GDM1 (cell line): ENCODE data around the gene DMC1.
"Not testable (repeated sequence)": the region's sequence is repeated elsewhere in the genome, so short reads cannot be mapped to it uniquely, and the experiment has no call there.

Experiments used
- DNase-seq: peaks from one replicate; lab custom pipeline; 2025; lab: John Stamatoyannopoulos, UW

The DMC1 gene, protein sequence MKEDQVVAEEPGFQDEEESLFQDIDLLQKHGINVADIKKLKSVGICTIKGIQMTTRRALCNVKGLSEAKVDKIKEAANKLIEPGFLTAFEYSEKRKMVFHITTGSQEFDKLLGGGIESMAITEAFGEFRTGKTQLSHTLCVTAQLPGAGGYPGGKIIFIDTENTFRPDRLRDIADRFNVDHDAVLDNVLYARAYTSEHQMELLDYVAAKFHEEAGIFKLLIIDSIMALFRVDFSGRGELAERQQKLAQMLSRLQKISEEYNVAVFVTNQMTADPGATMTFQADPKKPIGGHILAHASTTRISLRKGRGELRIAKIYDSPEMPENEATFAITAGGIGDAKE

DNA sequence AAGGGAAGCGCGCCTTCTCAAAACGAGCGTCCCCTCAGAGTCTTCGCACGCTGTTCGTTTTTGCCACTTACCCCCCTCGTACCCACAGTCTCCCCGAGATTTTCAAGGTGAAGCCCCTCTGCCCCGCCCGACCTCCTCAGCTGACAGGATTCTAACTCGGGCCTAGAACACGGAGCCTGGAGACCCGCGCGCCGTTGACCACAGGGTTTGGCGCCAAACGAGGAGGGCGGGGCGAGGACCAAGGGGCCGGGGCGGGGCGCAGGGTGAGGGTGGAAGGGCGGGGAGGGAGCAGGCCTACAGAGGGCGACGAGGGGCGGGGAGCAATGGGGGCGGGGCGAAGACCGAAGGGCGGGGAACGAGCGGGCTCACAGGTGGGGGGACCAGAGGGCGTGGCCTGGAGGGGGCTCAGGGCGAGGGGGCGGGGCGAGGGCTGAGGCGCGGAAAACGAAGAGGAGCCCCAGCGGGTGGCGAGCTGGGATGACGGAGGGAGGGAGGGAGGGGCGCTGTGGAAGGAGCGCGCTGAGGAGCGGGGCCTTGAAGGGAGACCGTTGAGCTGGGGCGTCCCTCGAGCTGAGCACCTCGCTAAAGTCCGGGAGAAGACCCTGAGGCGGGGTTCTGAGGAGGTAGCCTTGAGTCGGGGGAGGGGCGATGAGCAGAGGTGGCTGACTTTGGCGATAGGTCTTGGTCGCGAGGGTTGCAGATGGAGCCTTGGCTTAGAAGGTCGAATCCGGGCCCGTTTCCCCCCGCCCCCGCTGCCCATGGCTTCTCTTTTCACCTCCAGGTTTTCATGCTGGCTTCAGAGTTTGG is at the start of gene DMC1:
Gene DMC1 (minus strand): TSS at position 212 of the 807 bp plus-strand sequence. CDS start 1,927 bp downstream, outside the sequence.
- DNase-seq: peak; percentile 86

DNA sequence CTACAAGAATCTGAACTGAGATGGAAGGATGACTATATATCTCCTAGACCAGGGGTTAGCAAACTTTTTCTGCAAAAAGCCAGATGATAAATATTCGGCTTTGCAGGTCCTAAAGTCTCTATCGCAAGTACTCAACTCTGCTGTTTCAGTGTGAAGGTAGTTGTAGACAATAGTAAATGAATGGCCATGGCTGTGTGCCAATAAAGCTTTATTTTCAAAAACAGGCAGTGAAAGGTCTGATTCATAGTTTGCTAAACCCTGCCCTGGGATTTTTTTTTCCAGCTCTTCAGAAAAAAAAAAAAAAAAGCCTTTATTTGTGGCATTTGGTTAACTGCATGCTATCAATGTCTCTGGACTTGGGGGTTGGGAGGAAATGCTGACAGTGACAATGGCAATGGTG is 48.7 kb upstream of the DMC1 start:
- no peak for DNase-seq

DNA sequence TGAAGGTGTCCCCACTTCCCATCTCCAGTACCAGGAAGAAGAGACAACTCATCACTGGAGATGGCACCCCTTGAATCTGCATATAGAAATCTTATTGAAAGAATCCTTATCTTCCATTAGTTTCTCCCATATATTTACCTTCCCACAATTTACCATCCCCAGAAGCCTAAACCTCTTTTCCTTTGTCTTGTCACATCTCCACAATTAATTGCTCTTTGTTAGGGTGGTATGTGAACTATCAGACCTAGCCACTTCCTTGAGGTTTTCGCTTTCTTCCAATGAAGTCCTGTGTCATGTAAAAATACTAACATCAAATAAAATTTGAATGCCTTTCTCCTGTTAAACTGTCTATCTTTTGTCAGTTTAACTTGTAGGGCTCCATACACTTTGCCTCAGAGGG is 48.3 kb upstream of the DMC1 start:
- no peak for DNase-seq

DNA sequence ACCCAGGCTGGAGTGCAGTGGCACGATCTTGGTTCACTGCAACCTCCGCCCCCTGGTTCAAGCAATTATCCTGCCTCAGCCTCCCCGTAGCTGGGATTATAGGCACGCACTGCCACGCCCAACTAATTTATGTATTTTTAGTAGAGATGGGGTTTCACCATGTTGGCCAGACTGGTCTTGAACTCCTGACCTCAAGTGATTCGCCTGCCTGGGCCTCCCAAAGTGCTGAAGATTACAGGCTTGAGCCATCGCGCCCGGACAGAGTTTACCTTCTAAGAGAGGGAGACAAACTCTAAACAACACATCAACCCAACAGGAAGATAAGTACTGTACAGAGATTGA is 45.1 kb upstream of the DMC1 start:
- not testable (repeated sequence) for DNase-seq

DNA sequence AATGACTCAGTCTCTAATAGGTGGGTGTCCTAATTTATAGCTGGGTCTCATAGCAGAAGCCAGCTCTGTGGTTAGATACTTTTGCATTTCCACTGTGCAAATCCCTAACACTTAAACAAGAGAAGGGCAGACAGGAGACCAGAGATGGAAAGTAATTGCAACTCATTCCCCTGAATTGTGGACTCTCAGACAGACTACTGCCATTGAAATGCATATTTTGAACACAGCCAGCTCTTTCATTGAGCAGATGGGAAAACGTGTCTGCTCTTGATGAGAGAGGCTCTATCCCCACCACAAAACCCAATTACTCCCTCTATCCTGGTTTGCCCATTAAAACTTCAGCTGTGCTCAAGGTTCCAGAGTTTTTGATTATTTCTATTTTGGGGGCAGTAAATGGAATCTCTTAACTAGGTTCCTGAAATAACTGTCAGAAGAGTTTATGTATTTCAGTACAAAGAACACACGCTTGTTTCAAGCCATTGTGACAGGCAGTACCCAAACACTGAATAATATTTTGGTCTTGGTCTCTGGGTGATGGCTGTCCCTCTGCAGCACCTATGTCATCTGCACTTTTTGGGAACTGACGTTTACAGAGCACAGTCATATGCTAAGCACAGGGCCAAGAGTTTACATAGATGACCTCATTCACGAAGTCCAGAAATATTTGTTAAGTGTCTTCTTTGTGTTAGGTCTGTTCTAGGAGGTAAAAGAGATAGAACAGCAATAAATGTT is 44.5 kb upstream of the DMC1 start:
- DNase-seq: no peak

DNA sequence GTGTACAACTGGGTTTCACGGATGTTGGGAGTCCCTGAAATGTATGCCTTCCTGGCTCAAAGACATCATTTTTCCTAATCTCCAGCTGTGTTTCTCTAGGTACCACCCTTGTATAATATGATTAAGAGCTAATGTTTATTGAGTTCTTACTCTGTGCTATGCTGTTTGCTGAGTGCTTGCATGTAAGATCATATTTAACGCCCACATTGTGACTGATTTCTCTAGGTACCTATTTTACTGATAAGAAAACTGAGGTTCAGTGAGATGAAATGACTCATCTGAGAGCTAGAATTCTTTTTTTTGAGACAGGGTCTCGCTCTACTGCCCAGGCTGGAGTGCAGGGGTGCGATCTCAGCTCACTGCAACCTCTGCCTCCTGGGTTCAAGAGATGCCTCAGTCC is 43.6 kb upstream of the DMC1 start:
- no peak for DNase-seq

DNA sequence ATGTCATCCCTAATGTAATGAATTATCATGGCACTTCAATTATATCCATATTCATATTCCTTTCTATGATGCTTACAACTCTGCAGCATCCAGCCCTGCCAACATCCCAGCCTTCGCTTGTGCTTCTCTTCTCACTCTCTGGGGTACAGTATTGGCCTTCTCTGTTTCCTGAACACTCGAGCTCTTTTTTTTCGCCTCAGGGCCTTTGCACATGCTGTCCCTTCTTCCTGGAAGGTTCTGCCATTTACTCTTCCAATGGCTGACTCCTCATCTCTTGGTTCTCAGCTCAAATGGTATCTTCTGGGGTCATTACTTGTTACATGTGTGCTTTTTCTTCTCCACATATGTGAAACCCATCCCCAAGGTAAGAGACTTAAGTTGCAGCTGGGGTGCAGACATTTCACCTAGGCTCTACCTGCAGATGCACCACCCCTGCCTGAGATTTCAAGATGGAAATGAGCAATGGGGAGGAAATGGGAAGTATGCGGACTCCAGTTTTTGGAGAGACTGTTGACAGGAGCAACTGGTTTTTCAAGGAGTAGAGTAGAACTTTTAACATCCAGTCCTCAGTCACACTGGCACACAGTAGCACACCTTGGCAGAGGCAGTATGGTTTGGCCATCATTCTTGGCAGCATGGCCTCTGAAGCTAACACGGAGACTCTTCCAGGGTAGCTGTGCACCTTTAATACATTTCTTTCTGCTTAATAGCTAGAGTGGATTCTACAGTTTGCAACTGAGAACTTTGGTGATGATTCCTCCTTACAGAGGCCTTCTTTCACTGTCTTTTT is 42.4 kb upstream of the DMC1 start:
- DNase-seq: no peak

DNA sequence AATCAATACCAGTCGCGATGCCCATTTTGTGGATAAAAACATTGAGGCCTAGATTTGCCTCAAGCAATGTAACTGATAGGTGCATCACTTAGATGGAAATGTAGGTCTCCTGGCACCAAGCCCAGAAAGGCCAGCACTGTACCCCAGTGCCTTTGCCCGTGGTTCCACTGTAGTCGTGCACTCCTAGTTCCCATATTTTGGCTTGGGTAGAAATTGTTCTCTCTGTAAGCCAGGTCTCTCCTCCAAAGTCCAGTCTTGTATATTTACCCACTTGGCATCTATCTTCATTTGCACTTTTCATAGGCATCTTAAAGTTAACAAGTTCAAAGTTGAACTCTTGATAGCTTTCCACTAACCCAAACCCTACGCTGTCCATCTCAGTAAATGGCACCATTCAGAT is 41.6 kb upstream of the DMC1 start:
- DNase-seq: no peak

DNA sequence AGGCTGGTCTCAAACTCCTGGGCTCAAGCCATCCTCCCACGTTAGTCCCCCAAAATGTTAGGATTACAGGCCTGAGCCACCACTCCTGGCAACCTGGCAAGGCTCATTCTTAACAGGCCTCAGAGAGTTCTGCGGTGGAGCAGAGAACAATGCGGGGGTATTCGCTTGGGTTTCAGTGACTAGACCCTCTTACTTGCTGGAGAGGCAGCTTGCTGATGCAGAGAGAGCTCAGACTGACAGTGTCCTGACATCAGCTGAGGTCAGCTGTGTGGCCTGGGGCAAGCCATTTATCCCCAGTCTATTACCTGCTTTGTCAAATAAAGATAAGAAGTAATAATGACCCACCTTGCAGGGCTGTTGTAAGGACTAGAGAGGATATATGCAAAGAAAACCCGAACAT is 40.3 kb upstream of the DMC1 start:
- no peak for DNase-seq

DNA sequence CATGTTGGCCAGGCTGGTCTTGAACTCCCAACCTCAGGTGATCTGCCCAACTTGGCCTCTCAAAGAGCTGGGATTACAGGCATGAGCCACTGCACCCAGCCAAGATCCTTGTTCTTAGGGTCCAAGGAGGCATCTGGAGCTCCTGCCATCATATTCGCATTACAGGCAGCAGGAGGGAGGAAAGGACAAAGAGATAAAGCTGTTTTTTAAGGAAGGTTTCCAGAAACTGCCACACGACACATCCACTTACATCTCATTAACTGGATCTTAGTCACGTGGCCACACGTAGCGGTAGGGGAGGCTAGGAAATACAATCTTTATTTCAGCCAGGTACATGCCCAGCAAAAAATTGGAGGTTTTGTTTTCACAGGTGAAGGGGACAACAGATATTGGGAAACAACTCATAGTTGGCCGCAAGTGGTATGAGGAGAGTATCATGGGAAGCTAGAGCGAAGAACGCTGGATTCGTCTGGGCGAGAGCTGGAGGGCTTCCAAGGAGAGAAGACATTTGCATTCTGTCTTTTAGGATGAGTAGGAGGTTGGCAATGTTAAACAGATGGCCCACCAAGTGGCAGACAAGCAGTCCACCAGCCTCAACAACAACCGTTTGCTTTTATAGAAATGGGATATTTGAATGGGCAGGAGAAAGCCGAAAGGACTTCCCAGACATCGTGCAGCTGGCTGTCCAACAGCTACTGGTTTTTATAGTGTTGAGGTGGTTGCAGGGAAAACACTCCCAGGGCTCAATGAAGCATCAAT is 39.2 kb upstream of the DMC1 start:
- DNase-seq: no peak

DNA sequence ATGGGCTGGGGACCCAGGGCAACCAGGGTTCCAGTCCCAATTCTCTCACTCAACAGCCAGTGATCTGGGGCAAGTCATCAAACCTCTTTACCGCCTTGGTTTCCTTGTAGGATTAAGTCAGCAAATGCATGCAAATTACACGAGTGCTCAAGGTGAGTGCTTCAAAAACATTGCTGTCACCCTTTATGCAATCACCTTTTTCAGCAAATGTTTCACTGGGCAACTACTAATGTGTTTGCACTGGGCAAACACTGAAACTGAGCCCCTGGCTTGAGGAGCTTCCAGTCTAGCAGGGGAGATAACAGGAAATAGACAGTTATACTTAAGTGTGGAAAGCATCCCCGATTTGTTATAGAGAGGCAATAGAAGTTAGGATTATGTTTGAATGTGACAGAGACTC is 37.7 kb upstream of the DMC1 start:
- no peak for DNase-seq

DNA sequence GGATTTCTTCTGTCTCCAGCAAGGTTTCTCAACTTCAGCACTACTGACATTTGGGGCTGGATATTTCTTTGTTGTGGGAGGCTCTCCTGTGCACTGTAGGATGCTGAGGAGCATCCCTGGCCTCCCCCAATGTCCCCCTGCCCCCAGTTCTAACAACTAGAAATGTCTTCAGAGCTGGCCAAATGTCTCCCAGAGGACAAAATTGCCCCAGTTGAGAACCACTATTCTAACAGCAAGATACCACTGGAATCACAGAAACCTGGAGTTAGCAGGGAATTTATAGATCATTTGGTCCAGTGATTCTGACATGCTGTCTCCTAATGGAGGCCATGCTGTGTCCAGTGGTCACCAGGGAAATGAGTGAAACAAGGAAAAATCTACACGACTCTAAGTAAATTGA is 32.2 kb upstream of the DMC1 start:
- DNase-seq: no peak

DNA sequence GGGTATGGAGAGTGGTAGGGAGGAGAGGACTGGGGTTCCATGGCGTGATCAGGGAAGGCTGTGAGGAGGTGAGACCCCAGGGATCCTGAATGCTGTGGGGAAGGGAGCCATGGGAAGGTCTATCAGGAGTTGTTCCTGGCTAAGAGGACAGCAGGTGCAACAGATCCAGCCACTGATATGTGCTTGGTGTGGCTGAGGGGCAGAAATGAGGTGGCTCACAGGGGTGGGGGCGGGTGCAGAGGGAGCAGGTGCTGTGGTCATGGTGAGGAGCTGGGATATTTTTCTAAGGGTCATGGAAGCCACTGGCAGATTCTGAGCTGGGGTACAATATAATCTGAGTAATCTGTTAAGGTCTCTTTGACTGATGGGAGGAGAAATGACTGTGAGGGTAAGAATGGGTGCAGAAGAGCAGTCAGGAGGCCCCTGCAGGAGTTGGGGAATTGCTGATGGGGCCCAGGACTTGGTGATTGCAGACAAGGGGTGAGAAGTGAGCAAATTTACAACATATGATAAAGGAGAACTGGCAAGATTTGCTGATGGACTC is 31.3 kb upstream of the DMC1 start:
- no peak for DNase-seq

DNA sequence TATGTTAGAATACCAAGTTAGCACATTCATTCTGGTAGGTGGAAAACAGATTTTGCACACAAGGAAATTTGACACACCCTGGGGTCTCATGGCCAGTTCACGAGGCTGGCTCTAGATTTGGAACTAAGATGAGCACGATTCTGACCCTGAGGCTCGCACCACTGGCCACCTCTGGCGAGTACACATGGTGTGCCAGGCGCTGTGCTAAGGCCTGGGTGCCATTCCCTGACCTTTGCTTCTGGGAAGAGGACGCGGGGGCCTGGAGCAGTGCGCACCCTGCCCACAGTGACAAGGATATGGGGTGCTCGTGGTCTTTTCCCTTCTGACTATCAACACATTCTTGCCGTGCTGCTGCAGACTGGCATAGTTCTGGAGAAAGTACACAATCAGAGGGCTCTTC is 29.5 kb upstream of the DMC1 start:
- DNase-seq: no peak

DNA sequence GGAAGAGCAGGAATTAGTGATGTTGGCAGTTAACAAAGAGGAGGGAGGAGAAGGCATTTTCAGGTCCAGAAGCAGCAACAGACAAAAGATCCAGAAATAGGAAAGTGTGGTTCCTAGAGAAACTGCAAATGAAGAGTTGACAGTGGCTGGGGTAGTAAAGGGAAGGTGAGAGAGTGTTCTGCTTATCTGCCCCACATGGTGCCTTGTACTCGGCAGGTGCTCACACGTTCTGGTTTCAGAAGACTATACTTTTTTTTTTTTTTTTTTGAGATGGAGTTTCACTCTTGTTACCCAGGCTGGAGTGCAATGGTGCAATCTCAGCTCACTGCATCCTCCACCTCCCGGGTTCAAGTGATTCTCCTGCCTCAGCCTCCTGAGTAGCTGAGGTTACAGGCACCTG is 12.9 kb upstream of the DMC1 start:
- not testable (repeated sequence) for DNase-seq

DNA sequence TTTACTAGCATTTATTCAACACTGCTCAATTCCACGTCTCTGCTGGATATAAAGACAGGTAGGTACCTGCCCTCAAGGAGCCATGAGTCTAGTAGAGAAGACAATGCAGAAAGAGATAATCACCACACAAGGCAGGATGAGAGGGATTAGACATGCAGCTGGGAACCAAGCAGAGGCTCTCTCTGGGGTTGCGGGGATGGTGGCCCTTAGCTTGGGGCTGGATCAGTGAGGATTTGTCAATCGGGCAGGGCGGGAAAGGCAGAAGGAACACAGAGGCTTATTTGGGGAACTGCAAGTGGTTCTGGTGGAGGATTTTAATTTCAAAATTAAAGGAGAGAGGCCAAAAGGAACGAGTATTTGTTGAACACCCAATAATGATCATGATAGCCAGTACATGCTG is 8.5 kb upstream of the DMC1 start:
- DNase-seq: no peak

DNA sequence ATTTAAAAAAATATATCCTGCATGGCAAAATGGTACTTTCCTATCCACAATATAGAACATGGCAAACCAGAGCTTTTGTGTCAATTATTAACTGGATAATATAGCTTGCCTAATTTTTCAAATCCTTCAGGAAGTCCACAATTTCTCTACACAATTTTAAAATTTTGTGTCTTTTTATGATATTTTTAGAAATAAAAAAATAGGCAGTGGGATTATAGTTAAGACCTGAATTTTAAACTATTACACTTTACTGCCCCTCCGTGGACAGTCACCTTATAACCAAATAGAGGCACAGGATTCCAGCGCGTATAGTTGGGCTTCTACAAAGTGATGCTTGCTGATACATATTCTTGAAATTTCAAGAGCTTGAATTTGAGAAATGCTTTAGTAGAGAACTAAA is 2.1 kb upstream of the DMC1 start:
- no peak for DNase-seq

DNA sequence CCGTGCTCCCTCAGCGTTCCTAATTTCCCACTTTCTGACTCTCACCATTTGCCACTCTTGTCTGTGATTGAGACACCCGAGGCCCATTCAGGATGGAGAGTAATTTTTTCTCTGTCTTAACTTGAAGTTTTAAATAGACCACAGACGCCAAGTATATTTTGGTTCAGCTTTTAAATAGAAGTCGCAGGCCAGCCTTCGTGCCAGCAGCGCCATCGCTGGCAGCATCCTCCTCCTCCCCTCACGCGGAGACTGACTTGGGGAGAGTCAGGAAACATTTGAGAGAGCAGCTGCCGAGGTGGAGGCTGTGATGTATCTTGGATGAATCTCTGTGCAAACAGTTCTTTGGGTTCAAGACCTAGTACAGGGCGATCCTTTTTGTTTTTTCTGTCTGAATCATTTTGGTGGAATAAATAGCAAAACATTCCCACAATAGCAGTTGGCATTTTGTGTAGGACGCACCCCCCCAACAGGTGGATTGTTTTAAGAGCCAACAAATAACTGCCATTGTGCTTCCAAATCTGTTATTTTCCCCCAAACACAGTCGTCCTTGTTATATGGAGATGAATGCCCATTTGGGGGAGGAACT is 889 bp upstream of the DMC1 start:
- no peak for DNase-seq

DNA sequence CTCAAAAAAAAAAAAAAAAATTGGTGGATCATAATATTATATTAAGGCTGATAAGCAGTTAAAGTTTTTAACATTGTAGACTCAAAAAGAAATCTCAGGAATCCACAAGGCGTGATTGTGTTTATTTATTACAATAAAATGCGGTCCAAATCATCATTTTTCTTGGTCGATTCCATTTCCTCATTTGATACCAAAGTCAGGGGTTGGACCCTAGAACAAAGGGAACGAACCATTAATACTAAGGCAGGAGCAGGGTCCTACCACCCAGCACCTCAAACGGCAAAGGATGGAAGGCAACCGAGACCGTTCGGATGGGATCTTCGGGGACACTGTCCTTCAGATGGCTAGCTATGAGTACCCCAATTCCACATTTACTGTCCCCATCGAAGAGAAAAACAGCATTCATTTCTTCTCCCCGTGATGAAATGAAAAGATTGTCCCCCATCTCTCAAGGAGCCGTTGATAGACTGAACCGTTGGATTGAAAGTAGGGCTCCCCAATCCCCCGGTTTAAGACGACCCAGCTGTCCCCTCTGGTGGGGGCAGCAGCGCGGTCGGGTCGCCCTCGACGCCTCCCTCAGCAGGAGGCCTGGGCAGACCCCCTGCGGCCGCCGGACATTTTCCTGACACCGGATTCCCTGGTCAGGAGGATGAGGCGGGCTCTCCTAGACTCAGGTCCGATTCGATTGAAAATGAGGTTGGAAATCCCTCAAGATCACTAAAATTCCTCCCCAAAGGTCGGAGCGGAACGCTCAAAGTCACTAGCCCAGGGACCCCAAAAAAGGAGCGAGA is 607 bp downstream of the DMC1 start:
- no peak for DNase-seq
